Measurements from ENCODE around the gene WDFY4.

Gene WDFY4

DNA sequence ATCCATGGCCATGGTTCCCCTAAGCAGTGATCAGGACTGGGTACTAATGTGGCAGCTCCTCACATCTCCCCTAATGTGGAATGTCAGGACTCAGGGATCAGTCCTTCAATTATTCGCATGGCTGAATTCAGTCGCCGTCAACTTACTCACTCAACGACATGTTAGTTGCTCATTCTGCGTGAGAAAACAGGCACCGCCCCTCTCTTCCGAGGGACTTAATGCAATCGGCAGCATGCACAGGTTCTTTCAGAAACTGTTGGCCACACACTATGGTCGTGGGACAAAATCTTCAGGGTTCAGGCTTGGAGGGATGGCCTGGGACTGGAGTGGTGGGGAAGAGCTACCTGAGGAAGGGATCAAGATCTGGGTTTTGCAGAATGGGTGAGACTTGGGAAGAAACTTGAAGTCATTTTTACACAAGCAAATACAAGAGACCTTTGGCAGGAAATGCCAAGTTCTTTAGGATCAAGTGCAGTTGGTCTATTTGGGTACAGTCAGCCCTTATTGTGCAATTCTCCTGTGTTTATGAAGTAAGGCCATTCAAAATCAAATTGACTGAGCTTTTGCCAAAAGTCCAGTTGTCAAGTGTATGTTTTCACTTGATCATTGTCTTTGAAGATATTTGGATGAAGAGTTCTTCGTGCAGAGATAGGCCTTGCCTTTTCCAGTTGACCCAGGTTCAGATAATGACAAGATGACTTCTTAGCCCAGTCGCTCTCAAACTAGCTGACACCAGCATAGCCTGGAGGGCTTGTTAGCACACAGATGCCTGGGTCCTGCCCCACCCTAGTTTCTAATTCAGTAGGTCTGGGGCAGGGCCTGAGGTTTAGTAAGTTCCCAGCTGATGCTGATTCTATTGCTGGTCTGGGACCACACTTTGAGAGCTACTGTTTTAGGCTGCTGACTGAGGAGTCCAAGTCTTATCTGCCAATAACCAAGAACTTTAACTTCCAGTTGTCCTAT, 206.5 kb downstream of the WDFY4 start:
- no peaks in the 10 kb centered on the region for H3K4me1 ChIP-seq (ENCODE audit: control insufficient read depth, low read depth, low read length)
- no peak overlapping the region for H3K27ac ChIP-seq (ENCODE audit: low read depth, low read length)
- H4K5ac ChIP-seq (ENCODE audit: low read length) = no peak overlapping the region
- H3K4me3 ChIP-seq (ENCODE audit: low read length) = no peak overlapping the region
- H3K27me3 ChIP-seq (ENCODE audit: insufficient read depth, low read length, poor library complexity) = no peaks in the 10 kb centered on the region
- DNase-seq = no peak
- H3K9ac ChIP-seq (ENCODE audit: low read length) = no peak overlapping the region
- no peak overlapping the region for H3K4me2 ChIP-seq (ENCODE audit: low read length)
- no peak overlapping the region for H2BK5ac ChIP-seq (ENCODE audit: low read length)
- H2BK120ac ChIP-seq (ENCODE audit: low read depth, low read length) = no peak overlapping the region
- H3K4ac ChIP-seq (ENCODE audit: low read depth, low read length) = no peak overlapping the region
- no peaks in the 10 kb centered on the region for H3K36me3 ChIP-seq (ENCODE audit: control insufficient read depth, insufficient read depth, low read length)
- H3K79me2 ChIP-seq (ENCODE audit: control insufficient read depth, insufficient read depth, low read length) = no peaks in the 10 kb centered on the region
- H4K8ac ChIP-seq (ENCODE audit: low read depth, low read length) = no peak overlapping the region
- H2BK15ac ChIP-seq (replicated peaks; ENCODE audit: low read depth) = no peak overlapping the region
- no peak overlapping the region for H2AK5ac ChIP-seq (ENCODE audit: low read length)
- WGBS (ENCODE audit: extremely low coverage, insufficient coverage, low lambda C conversion rate) = no CpG with 5 or more reads among the region's 11 CpGs
- H3K79me1 ChIP-seq (ENCODE audit: low read length) = no peaks in the 10 kb centered on the region
- no peak overlapping the region for H3K56ac ChIP-seq (ENCODE audit: low read length)
- no peak overlapping the region for H3K23ac ChIP-seq (ENCODE audit: low read length)
- no peak overlapping the region for H3K18ac ChIP-seq (ENCODE audit: low read length)

DNA sequence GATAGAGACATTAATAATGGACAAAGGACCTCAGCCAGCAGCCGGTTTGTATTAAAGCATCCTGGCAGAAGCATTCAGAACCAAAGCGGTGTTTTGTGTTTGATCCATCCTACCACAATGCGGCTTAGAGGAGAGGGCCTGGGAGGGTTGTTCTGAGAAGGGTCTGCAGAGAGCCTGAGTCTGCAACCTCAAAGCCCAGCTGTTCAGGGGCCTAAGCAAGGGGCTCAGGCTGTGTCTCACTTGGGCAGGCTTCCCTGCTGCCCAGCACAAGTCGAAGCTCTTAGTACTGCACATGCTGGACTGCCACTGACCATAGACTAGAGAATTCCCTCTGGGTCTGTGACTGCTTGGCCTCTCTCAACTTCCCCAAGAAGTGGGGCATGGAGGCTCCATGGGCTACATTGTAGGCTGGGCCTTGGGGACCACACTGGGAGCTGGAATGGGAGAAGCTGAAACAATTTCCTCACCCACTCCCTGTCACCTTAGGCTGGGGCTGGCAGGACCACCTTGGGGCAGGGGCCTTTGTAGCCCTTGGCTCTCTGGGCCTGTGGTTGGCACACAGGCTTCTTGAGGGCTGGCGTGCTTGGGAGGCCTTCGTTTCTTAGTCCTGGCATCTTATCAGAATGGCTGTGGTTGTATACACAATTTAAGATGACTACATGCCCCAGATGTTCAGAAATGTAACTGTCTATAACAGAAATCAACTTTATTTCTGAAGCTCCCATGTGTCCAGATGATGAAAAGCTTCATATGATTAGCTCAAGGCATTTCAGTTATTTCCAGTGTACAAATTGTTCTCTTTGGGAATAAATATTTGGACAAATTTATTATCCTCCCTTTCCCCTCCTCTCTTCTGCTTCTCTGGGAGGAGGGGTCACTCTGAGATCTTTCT, 210.5 kb downstream of the WDFY4 start:
- Histone ChIP-seq H2BK120ac (ENCODE audit: low read depth, low read length) (no peak overlapping the region), H3K18ac (ENCODE audit: low read length) (no peak overlapping the region), H3K9ac (ENCODE audit: low read length) (no peak overlapping the region), H3K23ac (ENCODE audit: low read length) (no peak overlapping the region), H4K8ac (ENCODE audit: low read depth, low read length) (no peak overlapping the region), H3K27ac (ENCODE audit: low read depth, low read length) (no peak overlapping the region), H3K36me3 (ENCODE audit: control insufficient read depth, insufficient read depth, low read length) (no peaks in the 10 kb centered on the region), H3K79me2 (ENCODE audit: control insufficient read depth, insufficient read depth, low read length) (no peaks in the 10 kb centered on the region), H3K4me2 (ENCODE audit: low read length) (no peak overlapping the region), H3K4ac (ENCODE audit: low read depth, low read length) (no peak overlapping the region), H2BK15ac (replicated peaks; ENCODE audit: low read depth) (no peak overlapping the region), H2BK5ac (ENCODE audit: low read length) (no peak overlapping the region), H3K4me3 (ENCODE audit: low read length) (no peak overlapping the region), H3K4me1 (ENCODE audit: control insufficient read depth, low read depth, low read length) (no peaks in the 10 kb centered on the region), H2AK5ac (ENCODE audit: low read length) (no peak overlapping the region), H4K5ac (ENCODE audit: low read length) (no peak overlapping the region), H3K79me1 (ENCODE audit: low read length) (no peaks in the 10 kb centered on the region), H3K56ac (ENCODE audit: low read length) (no peak overlapping the region), H3K27me3 (ENCODE audit: insufficient read depth, low read length, poor library complexity) (no peaks in the 10 kb centered on the region)
- no peak for DNase-seq
- no CpG with 5 or more reads among the region's 6 CpGs for WGBS (ENCODE audit: extremely low coverage, insufficient coverage, low lambda C conversion rate)

- H3K79me1 ChIP-seq (ENCODE audit: low read length) = no peaks in the 10 kb centered on the region
- no peak overlapping the region for H4K5ac ChIP-seq (ENCODE audit: low read length)
- no peaks in the 10 kb centered on the region for H3K36me3 ChIP-seq (ENCODE audit: control insufficient read depth, insufficient read depth, low read length)
- no peak overlapping the region for H2BK120ac ChIP-seq (ENCODE audit: low read depth, low read length)
- no peak overlapping the region for H3K56ac ChIP-seq (ENCODE audit: low read length)
- H2BK15ac ChIP-seq (replicated peaks; ENCODE audit: low read depth) = no peak overlapping the region
- WGBS (ENCODE audit: extremely low coverage, insufficient coverage, low lambda C conversion rate) = no CpG with 5 or more reads among the region's 3 CpGs
- no peak overlapping the region for H2AK5ac ChIP-seq (ENCODE audit: low read length)
- no peaks in the 10 kb centered on the region for H3K27me3 ChIP-seq (ENCODE audit: insufficient read depth, low read length, poor library complexity)
- DNase-seq = no peak
- no peak overlapping the region for H3K4me3 ChIP-seq (ENCODE audit: low read length)
- H2BK5ac ChIP-seq (ENCODE audit: low read length) = no peak overlapping the region
- no peak overlapping the region for H4K8ac ChIP-seq (ENCODE audit: low read depth, low read length)
- no peak overlapping the region for H3K9ac ChIP-seq (ENCODE audit: low read length)
- H3K4me2 ChIP-seq (ENCODE audit: low read length) = no peak overlapping the region
- H3K4me1 ChIP-seq (ENCODE audit: control insufficient read depth, low read depth, low read length) = no peaks in the 10 kb centered on the region
- H3K27ac ChIP-seq (ENCODE audit: low read depth, low read length) = no peak overlapping the region
- H3K4ac ChIP-seq (ENCODE audit: low read depth, low read length) = no peak overlapping the region
- no peaks in the 10 kb centered on the region for H3K79me2 ChIP-seq (ENCODE audit: control insufficient read depth, insufficient read depth, low read length)
- H3K23ac ChIP-seq (ENCODE audit: low read length) = no peak overlapping the region
- H3K18ac ChIP-seq (ENCODE audit: low read length) = no peak overlapping the region
These were observed 211.1 kb downstream of the WDFY4 start for GRCh38 chr10:48895803-48896195.

DNA sequence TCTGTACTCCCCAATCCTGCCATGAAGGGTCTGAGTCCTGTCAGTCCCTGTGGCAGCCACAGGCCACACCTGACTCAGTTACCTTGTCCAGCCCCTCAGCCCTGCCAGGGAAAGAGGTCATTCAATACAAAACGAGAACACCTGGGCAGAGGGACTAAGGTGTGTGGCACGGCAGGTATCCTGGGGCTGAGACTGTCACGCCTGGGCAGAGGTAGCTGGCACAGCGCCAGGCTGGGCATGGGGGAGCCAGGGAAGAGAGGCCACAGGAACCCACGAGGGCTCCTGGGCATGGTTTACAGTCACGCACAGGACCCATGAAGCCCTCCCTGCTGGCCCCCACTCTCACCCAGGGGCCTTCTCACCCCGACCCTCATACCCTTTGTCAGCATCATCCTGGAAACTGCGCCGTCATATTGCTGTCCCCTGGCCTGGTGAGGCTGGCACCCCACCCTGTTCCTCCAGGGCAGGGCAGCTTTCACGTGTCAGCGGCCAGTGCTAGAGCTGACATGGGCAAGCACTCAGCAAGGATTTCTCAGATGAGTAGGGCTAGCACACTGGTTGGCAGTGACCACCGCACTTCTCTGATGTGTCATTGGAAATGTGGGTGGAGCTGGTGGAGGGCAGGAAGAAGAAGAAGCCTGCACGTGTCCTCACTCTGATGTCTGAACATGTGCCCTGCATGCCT, 212.2 kb downstream of the WDFY4 start:
- Histone ChIP-seq H3K18ac (ENCODE audit: low read length) (no peak overlapping the region), H2BK120ac (ENCODE audit: low read depth, low read length) (no peak overlapping the region), H3K27me3 (ENCODE audit: insufficient read depth, low read length, poor library complexity) (no peaks in the 10 kb centered on the region), H3K9ac (ENCODE audit: low read length) (no peak overlapping the region), H3K56ac (ENCODE audit: low read length) (no peak overlapping the region), H3K36me3 (ENCODE audit: control insufficient read depth, insufficient read depth, low read length) (no peaks in the 10 kb centered on the region), H3K4ac (ENCODE audit: low read depth, low read length) (no peak overlapping the region), H3K27ac (ENCODE audit: low read depth, low read length) (no peak overlapping the region), H2BK5ac (ENCODE audit: low read length) (no peak overlapping the region), H3K4me2 (ENCODE audit: low read length) (no peak overlapping the region), H3K23ac (ENCODE audit: low read length) (no peak overlapping the region), H4K8ac (ENCODE audit: low read depth, low read length) (no peak overlapping the region), H4K5ac (ENCODE audit: low read length) (no peak overlapping the region), H3K4me1 (ENCODE audit: control insufficient read depth, low read depth, low read length) (no peaks in the 10 kb centered on the region), H3K79me1 (ENCODE audit: low read length) (no peaks in the 10 kb centered on the region), H2BK15ac (replicated peaks; ENCODE audit: low read depth) (no peak overlapping the region), H2AK5ac (ENCODE audit: low read length) (no peak overlapping the region), H3K4me3 (ENCODE audit: low read length) (no peak overlapping the region), H3K79me2 (ENCODE audit: control insufficient read depth, insufficient read depth, low read length) (no peaks in the 10 kb centered on the region)
- DNase-seq = no peak
- WGBS (ENCODE audit: extremely low coverage, insufficient coverage, low lambda C conversion rate) = no CpG with 5 or more reads among the region's 13 CpGs

DNA sequence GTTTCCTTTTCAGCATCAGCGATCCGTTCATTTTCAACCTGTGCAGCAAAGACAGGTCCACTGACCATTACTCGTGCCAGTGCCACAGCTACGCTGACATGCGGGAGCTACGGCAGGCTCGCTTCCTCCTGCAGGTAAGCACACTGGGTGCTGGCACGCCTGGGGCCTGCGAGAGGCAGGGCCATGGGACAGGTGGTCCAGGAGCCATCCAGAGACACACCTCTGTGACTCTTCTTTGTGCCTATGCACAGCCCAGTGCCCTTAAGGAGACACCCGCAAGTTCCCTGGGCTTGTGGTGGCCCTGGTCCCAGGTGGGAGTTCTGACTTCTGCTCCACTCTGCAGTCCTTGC, 212.7 kb downstream of the WDFY4 start:
- Histone ChIP-seq H3K27ac (ENCODE audit: low read depth, low read length) (no peak overlapping the region), H4K5ac (ENCODE audit: low read length) (no peak overlapping the region), H3K4ac (ENCODE audit: low read depth, low read length) (no peak overlapping the region), H2BK120ac (ENCODE audit: low read depth, low read length) (no peak overlapping the region), H3K79me1 (ENCODE audit: low read length) (no peaks in the 10 kb centered on the region), H2AK5ac (ENCODE audit: low read length) (no peak overlapping the region), H2BK5ac (ENCODE audit: low read length) (no peak overlapping the region), H3K4me3 (ENCODE audit: low read length) (no peak overlapping the region), H2BK15ac (replicated peaks; ENCODE audit: low read depth) (no peak overlapping the region), H3K79me2 (ENCODE audit: control insufficient read depth, insufficient read depth, low read length) (no peaks in the 10 kb centered on the region), H3K36me3 (ENCODE audit: control insufficient read depth, insufficient read depth, low read length) (no peaks in the 10 kb centered on the region), H3K56ac (ENCODE audit: low read length) (no peak overlapping the region), H3K27me3 (ENCODE audit: insufficient read depth, low read length, poor library complexity) (no peaks in the 10 kb centered on the region), H4K8ac (ENCODE audit: low read depth, low read length) (no peak overlapping the region), H3K23ac (ENCODE audit: low read length) (no peak overlapping the region), H3K4me2 (ENCODE audit: low read length) (no peak overlapping the region), H3K9ac (ENCODE audit: low read length) (no peak overlapping the region), H3K18ac (ENCODE audit: low read length) (no peak overlapping the region), H3K4me1 (ENCODE audit: control insufficient read depth, low read depth, low read length) (no peaks in the 10 kb centered on the region)
- DNase-seq = no peak
- no CpG with 5 or more reads among the region's 10 CpGs for WGBS (ENCODE audit: extremely low coverage, insufficient coverage, low lambda C conversion rate)

Data from mesendoderm (in vitro differentiated cells).